IMR-90 (cell line): ENCODE data around the gene LIPE. TPM values are rescaled to one million over a fixed set of nuclear protein-coding genes. Genes with fewer than 3 reads are reported as not detected.

Source experiments
- ATAC-seq: fragments of 200-7000 bp; cut with Tn5 transposase; 2 replicates; pipeline ENCODE4 v1.9.1; 2020; ENCODE audit warnings: low read depth, mild to moderate bottlenecking, moderate library complexity
- BruUV-seq: library from RNA; stranded (reverse); fragments of 400-500 nt; replicated peaks from 2 replicates; lab custom pipeline; 2021; lab: Mats Ljungman, UMichigan
- CTCF ChIA-PET: fragments of 300-600 bp; formaldehyde crosslinking; extraction: SDS; loops from one replicate; lab custom pipeline; 2021; ENCODE audit warnings: antibody characterized with exemption; lab: Yijun Ruan, JAX
- POLR2A ChIA-PET: fragments of 300-600 bp; sonication (Branson Sonifier 250); formaldehyde crosslinking; loops from one replicate; lab custom pipeline; 2022; ENCODE audit warnings: antibody characterized with exemption; ENCODE audit not compliant: unreplicated experiment; lab: Charles Lee
- DNase-seq: peaks from one replicate; pipeline ENCODE4 v3.0.0; 2013
- H2AFZ ChIP-seq: replicated peaks from 2 replicates; pipeline ENCODE3; 2013; ENCODE audit warnings: low read length, mild to moderate bottlenecking; ENCODE audit not compliant: poor library complexity
- H2AK5ac ChIP-seq: 2 replicates; pipeline ENCODE4 v1.6.1; 2013; ENCODE audit warnings: low read depth, low read length, inconsistent platforms
- H2AK9ac ChIP-seq: replicated peaks from 2 replicates; pipeline ENCODE3; 2013; ENCODE audit warnings: mild to moderate bottlenecking, low read depth, low read length, moderate library complexity; ENCODE audit not compliant: poor library complexity
- H2BK120ac ChIP-seq: 2 replicates; pipeline ENCODE4 v1.6.1; 2013; ENCODE audit warnings: low read depth, low read length, inconsistent platforms
- H2BK15ac ChIP-seq: 3 replicates; pipeline ENCODE4 v1.6.1; 2013; ENCODE audit warnings: low read depth, low read length, inconsistent platforms
- H2BK20ac ChIP-seq: 2 replicates; pipeline ENCODE4 v1.6.1; 2013; ENCODE audit warnings: low read depth, mild to moderate bottlenecking, inconsistent platforms, low read length, moderate library complexity
- H2BK5ac ChIP-seq: 2 replicates; pipeline ENCODE4 v1.6.1; 2013; ENCODE audit warnings: mild to moderate bottlenecking, low read depth, low read length, inconsistent platforms; ENCODE audit not compliant: poor library complexity, severe bottlenecking
- H3K14ac ChIP-seq: replicated peaks from 2 replicates; pipeline ENCODE4 v1.6.1; 2013; ENCODE audit warnings: low read depth, low read length, inconsistent platforms
- H3K18ac ChIP-seq: 2 replicates; pipeline ENCODE4 v1.6.1; 2013; ENCODE audit warnings: low read depth, low read length, control low read depth
- H3K23ac ChIP-seq: 2 replicates; pipeline ENCODE4 v1.6.1; 2013; ENCODE audit warnings: low read depth, low read length, inconsistent platforms
- H3K27ac ChIP-seq: 2 replicates; pipeline ENCODE4 v1.5.1; 2013; ENCODE audit warnings: mild to moderate bottlenecking, control low read depth, low read length; ENCODE audit not compliant: insufficient read depth
- H3K27me3 ChIP-seq: 2 replicates; pipeline ENCODE4 v1.6.1; 2013; ENCODE audit warnings: low read length; ENCODE audit not compliant: control insufficient read depth, insufficient read depth
- H3K36me3 ChIP-seq: 2 replicates; pipeline ENCODE4 v1.6.1; 2013; ENCODE audit warnings: low read length, mixed read lengths; ENCODE audit not compliant: control insufficient read depth, insufficient read depth
- H3K4ac ChIP-seq: 2 replicates; pipeline ENCODE4 v1.6.1; 2013; ENCODE audit warnings: low read depth, low read length, inconsistent platforms
- H3K4me1 ChIP-seq: 2 replicates; pipeline ENCODE4 v1.6.1; 2013; ENCODE audit warnings: low read length, mixed read lengths; ENCODE audit not compliant: control insufficient read depth, insufficient read depth
- H3K4me2 ChIP-seq: 2 replicates; pipeline ENCODE4 v1.6.1; 2013; ENCODE audit warnings: low read depth, mild to moderate bottlenecking, control low read depth, low read length, moderate library complexity
- H3K4me3 ChIP-seq: 2 replicates; pipeline ENCODE4 v1.5.1; 2013; ENCODE audit warnings: low read depth, mild to moderate bottlenecking, control low read depth, low read length, moderate library complexity; ENCODE audit not compliant: insufficient read depth
- H3K56ac ChIP-seq: 2 replicates; pipeline ENCODE4 v1.6.1; 2013; ENCODE audit warnings: low read length, inconsistent platforms; ENCODE audit not compliant: insufficient read depth; ENCODE audit errors: extremely low read depth
- H3K79me1 ChIP-seq, 2 experiments: 2 replicates each; pipeline ENCODE4 v1.6.1; 2013; ENCODE audit warnings: low read length in 2 of 2, inconsistent platforms in 1 of 2, low read depth in 1 of 2
- H3K9ac ChIP-seq: 2 replicates; pipeline ENCODE4 v1.6.1; 2013; ENCODE audit warnings: low read depth, low read length, control low read depth
- H3K9me1 ChIP-seq: 2 replicates; pipeline ENCODE4 v1.6.1; 2013; ENCODE audit warnings: low read length, inconsistent platforms; ENCODE audit not compliant: insufficient read depth
- H3K9me3 ChIP-seq: 2 replicates; pipeline ENCODE4 v1.6.1; 2013; ENCODE audit warnings: low read length; ENCODE audit not compliant: control insufficient read depth, insufficient read depth
- H4K20me1 ChIP-seq: 2 replicates; pipeline ENCODE4 v1.6.1; 2013; ENCODE audit warnings: low read length, inconsistent platforms; ENCODE audit not compliant: insufficient read depth
- H4K5ac ChIP-seq: 2 replicates; pipeline ENCODE4 v1.6.1; 2013; ENCODE audit warnings: mild to moderate bottlenecking, low read depth, low read length, control low read depth
- H4K8ac ChIP-seq, 2 experiments: 2 replicates each; pipeline ENCODE4 v1.6.1; 2013; ENCODE audit warnings: low read depth in 2 of 2, low read length in 2 of 2, control low read depth in 1 of 2, inconsistent platforms in 1 of 2
- H4K91ac ChIP-seq: 2 replicates; pipeline ENCODE4 v1.6.1; 2013; ENCODE audit warnings: low read depth, low read length, inconsistent platforms; ENCODE audit not compliant: insufficient read depth
- BHLHE40 ChIP-seq: fragments of 150-350 bp; IDR thresholded peaks from 2 replicates; pipeline ENCODE4 v1.6.1; 2016; ENCODE audit warnings: mild to moderate bottlenecking, low read depth, low read length
- CEBPB ChIP-seq: IDR thresholded peaks from 2 replicates; pipeline ENCODE4 v1.6.1; 2012; ENCODE audit warnings: low read depth, low read length, improper control_type of control experiment
- CHD1 ChIP-seq: IDR thresholded peaks from 2 replicates; pipeline ENCODE4 v1.6.1; 2012; ENCODE audit warnings: low read depth, low read length, improper control_type of control experiment
- CTCF ChIP-seq: conservative IDR thresholded peaks from 2 replicates; pipeline ENCODE4 v1.5.1; 2012; ENCODE audit warnings: mild to moderate bottlenecking, low read depth, low read length, improper control_type of control experiment
- FOS ChIP-seq: fragments of 150-350 bp; IDR thresholded peaks from 2 replicates; pipeline ENCODE4 v1.6.1; 2016; ENCODE audit warnings: low read depth, low read length
- MAFK ChIP-seq: IDR thresholded peaks from 2 replicates; pipeline ENCODE4 v1.6.1; 2012; ENCODE audit warnings: low read depth, low read length, improper control_type of control experiment
- MXI1 ChIP-seq: IDR thresholded peaks from 2 replicates; pipeline ENCODE4 v1.6.1; 2012; ENCODE audit warnings: low read depth, mild to moderate bottlenecking, low read length, moderate library complexity, borderline replicate concordance
- NFE2L2 ChIP-seq: fragments of 150-350 bp; IDR thresholded peaks from 2 replicates; pipeline ENCODE4 v1.6.1; 2016; ENCODE audit warnings: low read depth, mild to moderate bottlenecking, low read length
- RAD21 ChIP-seq: IDR thresholded peaks from 2 replicates; pipeline ENCODE4 v1.6.1; 2012; ENCODE audit warnings: low read length, improper control_type of control experiment
- RCOR1 ChIP-seq: IDR thresholded peaks from 2 replicates; pipeline ENCODE4 v1.6.1; 2012; ENCODE audit warnings: mild to moderate bottlenecking, low read length, improper control_type of control experiment; ENCODE audit not compliant: insufficient replicate concordance
- RFX5 ChIP-seq: IDR thresholded peaks from 2 replicates; pipeline ENCODE4 v1.8.0; 2012; ENCODE audit warnings: low read depth, mild to moderate bottlenecking, low read length, moderate library complexity
- SMC3 ChIP-seq: fragments of 150-350 bp; IDR thresholded peaks from 2 replicates; pipeline ENCODE4 v1.6.1; 2016; ENCODE audit warnings: low read depth, mild to moderate bottlenecking, antibody characterized with exemption, low read length, moderate library complexity
- USF2 ChIP-seq: fragments of 150-350 bp; IDR thresholded peaks from 2 replicates; pipeline ENCODE4 v1.6.1; 2017; ENCODE audit warnings: mild to moderate bottlenecking, antibody characterized with exemption, low read length, low read depth
- WGBS, 2 experiments: methylation state at CpG; one replicate each; pipeline versions ENCODE4 v1.1.5 to v1.1.7; 2013; ENCODE audit warnings: missing lambda C conversion rate in 2 of 2; ENCODE audit not compliant: insufficient read length in 1 of 2; ENCODE audit errors: extremely low coverage in 2 of 2; 5-methylcytosine and 5-hydroxymethylcytosine counted together
- dilution Hi-C: fragments of 300-500 bp; cut with HindIII; formaldehyde crosslinking; loops from one replicate; pipeline ENCODE4 v1.14.3; 2018; ENCODE audit warnings: low sequenced_read_pairs; ENCODE audit not compliant: unreplicated experiment
- in situ Hi-C: fragments of 300-500 bp; cut with MboI; formaldehyde crosslinking; loops from 3 replicates; pipeline ENCODE4 v1.14.3; 2019; ENCODE audit warnings: low sequenced_read_pairs, inconsistent platforms, mixed read lengths
- intact Hi-C: fragments of 100-400 bp; cut with micrococcal nuclease; formaldehyde crosslinking; loops from 2 replicates; pipeline ENCODE4 v1.10.0; 2022
- polyA plus RNA-seq, 3 experiments: library from polyadenylated mRNA; depleted of rRNA; stranded (reverse); fragments of >200 nt; gene quantifications; 2 replicates each; pipeline ENCODE4 v1.2.3, GENCODE V29; 2012; ENCODE audit warnings: low replicate concordance in 1 of 3
- total RNA-seq: library from RNA; depleted of rRNA; stranded (reverse); fragments of >200 nt; gene quantifications from 2 replicates; pipeline ENCODE4 v1.2.3, GENCODE V29; 2012

LIPE gene
- total and polyA plus RNA-seq, 2 of the 4 experiments (the other 2 are of a cell fraction), result 1.1 to 5.4 TPM

- H3K27ac ChIP-seq, result no peak overlapping the region
- H3K18ac ChIP-seq, result no peak overlapping the region
- H3K79me1 ChIP-seq, result no peaks in the 10 kb centered on the region
- ATAC-seq, result no peak
- no peak overlapping the region for H2BK20ac ChIP-seq
- H3K9me1 ChIP-seq, result no peaks in the 10 kb centered on the region; the same call in 1 of the 2 replicates
- no peak overlapping the region for H3K4me2 ChIP-seq
- H3K9ac ChIP-seq, result no peak overlapping the region
- no peak overlapping the region for H2BK5ac ChIP-seq
- no CpG with 5 or more reads among the region's 6 CpGs for WGBS, 2 experiments
- H3K9me3 ChIP-seq, result no peaks in the 10 kb centered on the region
- H2BK120ac ChIP-seq, result no peak overlapping the region
- H3K23ac ChIP-seq, result no peak overlapping the region
- no peak overlapping the region for H3K56ac ChIP-seq
- no peak overlapping the region for H2AK9ac ChIP-seq
- no peak overlapping the region for H2AFZ ChIP-seq
- no peak overlapping the region for H3K4ac ChIP-seq
- no peaks in the 10 kb centered on the region for H3K36me3 ChIP-seq
- DNase-seq, result no peak
- TF ChIP-seq NFE2L2, result no peak
- TF ChIP-seq RCOR1, result no peak
- TF ChIP-seq BHLHE40, result no peak
- TF ChIP-seq RAD21, result no peak
- no peak for TF ChIP-seq MAFK
- TF ChIP-seq RFX5, result no peak
- no peak for TF ChIP-seq CHD1
- no peak for TF ChIP-seq MXI1
- TF ChIP-seq CEBPB, result no peak
- TF ChIP-seq FOS, result no peak
- TF ChIP-seq SMC3, result no peak
- no peak for TF ChIP-seq CTCF
- no peak for TF ChIP-seq USF2
- no TSS peak for BruUV-seq
- H4K8ac ChIP-seq, result no peak overlapping the region
- peaks cover 23% of the 10 kb centered on the region for H3K27me3 ChIP-seq
- dilution Hi-C loops, result no loop called here
- ChIA-PET POLR2A (no interaction called here), CTCF (interaction anchor here (1.3 kb wide), 1 partner anchor 35 kb away, joined by 4 read pairs; no protein-coding TSS in a partner anchor)
- H4K91ac ChIP-seq, result no peak overlapping the region
- no peak overlapping the region for H3K14ac ChIP-seq
- H3K4me1 ChIP-seq, result no peaks in the 10 kb centered on the region
- H3K4me3 ChIP-seq, result no peak overlapping the region
- in situ Hi-C loops, result no loop called here
- no peak overlapping the region for H2AK5ac ChIP-seq
- no peak overlapping the region for H2BK15ac ChIP-seq
- H4K5ac ChIP-seq, result no peak overlapping the region
- intact Hi-C loops, result no loop called here
- no peaks in the 10 kb centered on the region for H4K20me1 ChIP-seq
Measured at GRCh38 chr19:42473686-42474085, 46.5 kb upstream of the LIPE start.
